HG03196 (cell line): ENCODE results near the gene AKAP9.
"Not testable (repeated sequence)": the region's sequence is repeated elsewhere in the genome, so short reads cannot be mapped to it uniquely, and the experiment has no call there.

ENCODE experiments used
- ATAC-seq: cut with Tn5 transposase; IDR thresholded peaks from one replicate; pipeline ENCODE4 v1.9.1; 2021; ENCODE audit not compliant: unreplicated experiment

Gene AKAP9

DNA sequence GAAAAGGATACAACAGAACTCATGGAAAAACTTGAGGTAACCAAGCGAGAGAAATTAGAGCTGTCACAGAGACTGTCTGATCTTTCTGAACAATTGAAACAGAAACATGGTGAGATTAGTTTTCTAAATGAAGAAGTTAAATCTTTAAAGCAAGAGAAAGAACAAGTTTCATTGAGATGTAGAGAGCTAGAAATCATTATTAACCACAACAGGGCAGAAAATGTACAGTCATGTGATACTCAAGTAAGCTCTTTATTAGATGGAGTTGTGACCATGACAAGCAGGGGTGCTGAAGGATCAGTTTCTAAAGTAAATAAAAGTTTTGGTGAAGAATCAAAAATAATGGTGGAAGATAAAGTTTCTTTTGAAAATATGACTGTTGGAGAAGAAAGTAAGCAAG, 62.1 kb downstream of the AKAP9 start:
- ATAC-seq, result no peak

- no peak for ATAC-seq
Measured at GRCh38 chr7:92006046-92006445, 65.4 kb downstream of the AKAP9 start.

GRCh38 chr7:92010215-92010614, 69.6 kb downstream of the AKAP9 start:
- no peak for ATAC-seq

GRCh38 chr7:92013611-92014010, 72.9 kb downstream of the AKAP9 start:
- no peak for ATAC-seq

DNA sequence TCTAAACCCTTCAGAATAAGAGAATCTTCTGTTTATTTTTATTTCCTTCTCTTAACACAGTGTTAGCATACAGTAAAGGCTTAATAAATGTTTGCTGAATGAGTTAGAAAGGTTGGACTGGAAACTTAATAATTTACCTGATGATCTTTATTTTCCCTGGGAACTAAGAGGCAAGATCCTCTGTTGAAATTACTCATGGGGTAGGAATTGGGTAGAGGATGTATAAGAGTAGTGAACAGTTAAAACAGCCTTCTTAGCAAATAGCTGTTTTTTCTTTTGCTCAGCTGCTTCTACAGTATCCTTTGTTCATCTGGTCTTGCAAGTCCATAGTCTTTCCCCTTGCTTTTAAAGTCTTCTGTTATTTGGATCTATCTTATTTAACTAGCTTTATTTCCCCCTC, 80.0 kb downstream of the AKAP9 start:
- no peak for ATAC-seq

- no peak for ATAC-seq
Measured at GRCh38 chr7:92025260-92025659, 84.6 kb downstream of the AKAP9 start.

GRCh38 chr7:92026635-92027034, 86.0 kb downstream of the AKAP9 start:
- ATAC-seq, result not testable (repeated sequence)

GRCh38 chr7:92027128-92027527, 86.5 kb downstream of the AKAP9 start:
- not testable (repeated sequence) for ATAC-seq

DNA sequence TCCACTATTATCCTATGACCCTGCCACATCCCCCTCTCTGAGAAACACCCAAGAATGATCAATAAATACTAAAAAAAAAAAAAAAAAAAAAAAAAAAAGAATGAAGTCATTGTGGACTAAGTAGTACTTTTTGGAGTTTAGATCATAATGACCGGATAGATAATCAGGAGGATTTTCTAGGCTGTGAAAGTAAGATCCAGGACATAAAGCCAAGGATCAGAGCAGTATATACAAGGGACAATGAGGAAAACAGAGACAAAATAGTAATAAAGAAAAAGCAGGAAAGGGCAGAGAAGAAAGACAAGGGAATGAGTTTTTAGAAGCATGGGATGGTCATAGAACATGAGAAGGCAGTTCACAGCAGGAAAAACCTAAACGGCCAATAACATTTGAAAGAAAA, 87.6 kb downstream of the AKAP9 start:
- ATAC-seq, result no peak

GRCh38 chr7:92028686-92029085, 88.0 kb downstream of the AKAP9 start:
- ATAC-seq, result no peak

DNA sequence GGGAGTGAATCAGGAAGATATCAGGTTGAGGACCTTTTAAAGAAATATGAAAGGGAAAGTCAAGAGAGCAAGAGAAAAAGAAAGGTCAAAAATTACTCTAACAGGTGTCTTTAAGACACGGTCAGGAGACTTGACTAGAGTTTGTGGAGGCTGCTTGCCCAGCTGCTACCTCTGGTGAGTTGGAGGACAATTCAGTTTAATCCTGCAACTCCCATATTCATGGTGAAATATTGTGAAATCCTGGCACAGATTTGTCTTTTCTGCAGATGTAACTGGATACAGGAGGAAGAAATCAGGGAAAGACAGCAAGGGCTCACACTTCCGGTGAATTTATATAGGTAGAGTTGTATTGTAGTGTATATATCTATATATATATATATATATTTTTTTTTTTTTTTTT, 93.5 kb downstream of the AKAP9 start:
- ATAC-seq, result no peak

GRCh38 chr7:92035576-92035975, 94.9 kb downstream of the AKAP9 start:
- ATAC-seq, result no peak

DNA sequence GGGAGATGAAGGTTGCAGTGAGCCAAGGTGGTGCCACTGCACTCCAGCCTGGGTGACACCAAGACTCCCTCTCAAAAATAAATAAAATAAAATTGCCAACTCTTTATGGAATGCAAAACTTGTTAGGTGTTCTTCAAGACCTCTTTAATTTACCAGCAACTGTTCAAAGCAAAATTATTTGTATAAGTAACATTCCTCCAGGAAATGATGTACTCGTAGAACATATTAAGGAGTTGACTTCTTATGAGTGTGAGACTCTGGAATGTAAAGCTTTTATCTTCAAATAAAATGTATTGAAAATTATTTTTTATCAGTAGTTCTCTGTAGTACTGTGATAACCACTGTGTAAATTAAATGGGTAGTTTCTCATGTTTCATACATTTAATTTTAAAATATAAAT, 99.2 kb downstream of the AKAP9 start:
- ATAC-seq, result no peak

GRCh38 chr7:92042056-92042737, 101.5 kb downstream of the AKAP9 start:
- no peak for ATAC-seq

- no peak for ATAC-seq
Measured at GRCh38 chr7:92043098-92043497, 102.4 kb downstream of the AKAP9 start.

GRCh38 chr7:92043637-92044036, 103.0 kb downstream of the AKAP9 start:
- ATAC-seq, result no peak

DNA sequence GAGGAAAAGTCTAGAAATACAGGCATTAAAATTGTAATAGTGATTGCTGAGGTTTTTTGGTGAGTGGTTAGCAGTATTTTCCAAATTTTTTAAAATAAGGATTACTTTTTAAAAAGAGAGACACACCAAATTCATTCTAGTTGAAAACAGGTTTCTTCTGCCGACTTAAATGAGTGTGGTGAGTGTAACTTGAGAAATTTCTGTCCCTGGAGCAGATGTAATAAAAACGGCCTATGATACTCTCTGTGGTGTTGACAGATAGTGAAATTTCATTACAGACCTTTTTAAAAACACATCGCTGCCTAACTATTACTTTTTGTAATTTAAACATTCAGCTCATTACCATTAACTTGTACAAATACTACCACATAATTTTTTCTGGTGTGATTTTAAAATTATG, 103.5 kb downstream of the AKAP9 start:
- ATAC-seq, result no peak

DNA sequence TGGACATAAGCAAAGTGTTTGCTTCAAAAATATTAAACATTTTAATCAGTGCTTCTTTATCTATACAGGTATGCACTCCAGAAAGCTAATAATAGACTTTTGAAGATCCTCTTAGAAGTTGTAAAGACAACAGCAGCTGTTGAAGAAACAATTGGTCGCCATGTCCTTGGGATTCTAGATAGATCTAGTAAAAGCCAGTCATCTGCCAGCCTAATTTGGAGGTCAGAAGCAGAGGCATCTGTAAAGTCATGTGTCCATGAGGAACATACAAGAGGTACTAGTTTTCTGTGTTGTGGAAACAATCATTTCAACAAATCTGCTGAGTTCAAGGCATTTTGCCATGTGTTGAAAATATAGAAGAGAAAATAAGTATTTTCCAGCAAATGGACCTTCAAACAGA, 104.3 kb downstream of the AKAP9 start:
- ATAC-seq, result no peak

GRCh38 chr7:92051655-92052054, 111.0 kb downstream of the AKAP9 start:
- ATAC-seq, result no peak

- ATAC-seq, result no peak
Measured at GRCh38 chr7:92052159-92052558, 111.5 kb downstream of the AKAP9 start.

GRCh38 chr7:92052684-92053083, 112.0 kb downstream of the AKAP9 start:
- no peak for ATAC-seq

DNA sequence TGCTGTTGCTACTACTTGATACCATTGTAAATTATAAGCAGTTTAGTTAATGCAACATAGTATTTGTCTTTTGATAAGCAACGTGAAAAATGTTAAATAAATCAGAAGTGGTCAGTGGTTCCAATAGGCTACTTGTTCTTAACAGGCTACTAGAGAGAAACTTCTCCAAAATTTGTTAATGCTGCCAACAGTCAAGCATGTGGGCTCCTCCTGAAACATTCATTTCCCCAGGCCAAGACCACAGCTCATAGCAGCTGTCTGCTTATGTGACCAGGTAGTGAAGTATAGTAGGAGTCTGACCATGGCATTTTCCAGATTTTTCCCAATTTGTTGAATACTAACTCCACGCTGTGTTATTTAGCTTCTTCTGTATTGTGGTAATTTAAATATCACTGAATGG, 112.7 kb downstream of the AKAP9 start:
- no peak for ATAC-seq

DNA sequence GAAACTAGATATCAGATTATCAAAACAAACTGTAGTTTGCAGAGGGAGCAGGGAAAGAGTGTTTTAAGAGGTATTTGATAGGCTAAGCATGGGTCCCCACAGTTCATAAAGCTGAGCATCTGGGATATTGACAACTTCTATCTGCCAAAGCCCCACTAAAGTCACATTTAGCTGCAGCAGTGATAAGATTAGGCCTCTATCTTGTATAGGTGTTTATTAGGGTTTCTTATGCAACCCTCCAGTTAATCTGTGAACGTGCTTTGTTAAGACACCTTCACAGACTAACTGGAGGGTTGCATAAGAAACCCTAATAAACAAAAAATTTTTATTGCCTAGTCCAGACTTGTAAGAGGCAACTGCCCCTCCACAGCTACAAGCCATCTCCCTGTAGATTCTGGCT, 115.6 kb downstream of the AKAP9 start:
- no peak for ATAC-seq
